Erythroblast (primary cell): ENCODE data around the gene CAND1.

Experiments
- GATA1 ChIP-seq: IDR thresholded peaks from 2 replicates; pipeline ENCODE4 v1.6.1; 2011; ENCODE audit warnings: low read depth, mild to moderate bottlenecking, control low read depth, low read length, moderate library complexity
- POLR2A ChIP-seq: IDR thresholded peaks from 2 replicates; pipeline ENCODE4 v1.6.1; 2011; ENCODE audit warnings: mild to moderate bottlenecking, low read length

- TF ChIP-seq POLR2A (no peak), GATA1 (no peak)
These were observed 14.7 kb upstream of the CAND1 start for GRCh38 chr12:67254372-67255026.
